HG03045 (cell line): ENCODE results near the gene FAM180A.
"Not testable (repeated sequence)": the region's sequence is repeated elsewhere in the genome, so short reads cannot be mapped to it uniquely, and the experiment has no call there.

Experiments used
- ATAC-seq: cut with Tn5 transposase; IDR thresholded peaks from one replicate; pipeline ENCODE4 v1.9.1; 2021; ENCODE audit warnings: mild to moderate bottlenecking, moderate library complexity; ENCODE audit not compliant: unreplicated experiment

The FAM180A gene

DNA sequence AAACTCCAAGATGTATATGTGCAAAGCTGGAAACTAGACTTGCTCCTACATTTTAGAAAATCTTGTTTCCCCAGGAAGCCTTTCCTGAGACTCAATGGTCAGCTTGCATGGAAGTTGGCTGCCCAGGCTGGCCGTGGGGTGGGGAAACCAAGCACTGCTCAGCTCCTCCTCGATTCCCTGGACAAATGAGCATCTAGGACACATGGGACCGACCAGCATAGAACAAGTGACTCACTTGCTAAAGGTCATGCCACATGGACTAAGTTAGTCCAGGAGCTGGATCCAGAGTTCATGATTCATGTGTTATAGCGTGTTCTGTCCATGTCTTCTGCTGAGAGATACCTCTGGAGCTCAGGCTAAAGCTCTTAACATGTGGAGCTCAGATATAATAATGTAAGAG is 6.2 kb downstream of the FAM180A start:
- no peak for ATAC-seq

DNA sequence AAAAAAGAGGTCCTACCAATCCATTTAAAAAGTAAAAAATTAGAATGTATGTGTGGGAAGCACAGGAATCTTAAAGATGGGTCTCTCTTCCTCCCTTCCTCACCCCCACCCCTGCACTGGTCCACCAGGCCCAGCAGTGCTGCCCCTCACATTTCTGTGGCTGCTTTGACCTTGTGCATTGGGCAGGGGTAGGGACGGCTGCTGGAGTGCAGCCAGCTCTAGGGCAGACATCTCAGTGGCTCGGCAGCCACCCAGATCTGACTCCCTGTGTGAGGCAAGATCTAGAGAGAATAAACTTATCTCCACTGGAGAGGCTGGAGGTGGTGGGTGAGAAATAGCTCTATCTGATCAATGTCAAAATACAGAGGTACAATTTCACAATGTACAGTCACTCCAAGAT is 6.7 kb downstream of the FAM180A start:
- no peak for ATAC-seq

DNA sequence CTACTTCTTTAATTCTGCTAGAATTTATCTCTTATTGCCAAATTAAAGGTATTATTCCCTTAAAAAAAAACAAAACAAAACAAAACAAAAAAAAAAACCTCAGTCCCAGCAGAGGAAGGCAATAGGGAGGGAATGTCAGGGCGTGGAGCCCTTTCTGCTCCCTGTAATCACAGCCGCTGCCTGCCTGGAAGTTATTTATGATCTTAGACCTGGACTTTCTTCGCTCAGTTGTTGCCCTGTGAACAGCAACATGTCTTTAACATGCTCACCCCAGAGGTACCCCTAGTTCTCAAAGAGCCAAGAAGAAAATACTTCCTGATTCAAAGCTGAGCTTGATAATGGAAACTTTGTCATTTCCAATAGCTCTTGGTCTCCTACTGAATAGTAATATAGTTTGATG is 7.7 kb downstream of the FAM180A start:
- no peak for ATAC-seq

DNA sequence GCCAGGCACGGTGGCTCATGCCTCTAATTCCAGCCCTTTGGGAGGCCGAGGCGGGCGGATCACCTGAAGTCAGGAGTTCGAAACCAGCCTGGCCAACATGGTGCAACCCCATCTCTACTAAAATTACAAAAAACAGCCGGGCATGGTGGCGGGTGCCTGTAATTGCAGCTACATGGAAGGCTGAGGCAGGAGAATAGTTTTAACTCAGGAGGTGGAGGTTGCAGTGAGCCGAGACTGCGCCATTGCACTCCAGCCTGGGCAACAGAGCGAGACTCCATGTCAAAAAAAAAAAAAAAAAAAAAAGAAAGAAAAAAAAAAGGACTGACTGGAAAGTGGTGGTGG is 11.3 kb downstream of the FAM180A start:
- not testable (repeated sequence) for ATAC-seq

DNA sequence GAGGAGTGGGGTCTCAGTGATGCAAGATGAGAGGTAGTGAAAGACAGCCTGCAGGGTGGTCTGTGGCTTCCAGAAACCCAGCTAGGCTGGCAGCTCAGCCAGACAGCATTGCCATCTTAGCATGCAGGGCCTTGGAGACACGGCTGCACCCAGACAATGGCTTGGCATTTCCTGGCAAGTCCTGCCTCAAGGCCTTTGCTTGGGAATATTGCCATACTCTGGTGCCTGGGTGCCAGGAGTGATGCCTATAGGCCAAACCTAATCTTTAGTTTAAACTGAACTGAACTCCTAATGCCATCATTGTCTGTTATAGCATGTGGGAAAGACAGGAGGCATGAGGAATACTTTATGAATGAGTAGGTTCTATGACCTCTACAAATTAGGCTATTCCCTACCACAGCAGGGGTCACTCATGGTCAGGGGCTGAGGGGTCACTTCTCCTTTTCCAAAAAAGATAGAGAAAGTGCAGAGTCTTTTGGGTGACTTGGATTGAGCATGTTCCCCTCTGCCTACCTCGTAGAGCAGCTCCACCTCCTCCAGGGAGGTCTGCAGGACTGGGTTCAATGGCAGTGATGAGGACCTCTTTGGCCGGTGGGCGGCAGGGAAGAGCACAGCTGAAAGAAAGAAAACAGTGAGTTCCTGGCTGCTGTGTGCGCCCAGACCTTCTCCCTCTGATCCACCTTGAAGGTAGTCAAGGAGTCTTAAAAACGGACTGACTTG is 11.9 kb downstream of the FAM180A start:
- ATAC-seq = no peak

DNA sequence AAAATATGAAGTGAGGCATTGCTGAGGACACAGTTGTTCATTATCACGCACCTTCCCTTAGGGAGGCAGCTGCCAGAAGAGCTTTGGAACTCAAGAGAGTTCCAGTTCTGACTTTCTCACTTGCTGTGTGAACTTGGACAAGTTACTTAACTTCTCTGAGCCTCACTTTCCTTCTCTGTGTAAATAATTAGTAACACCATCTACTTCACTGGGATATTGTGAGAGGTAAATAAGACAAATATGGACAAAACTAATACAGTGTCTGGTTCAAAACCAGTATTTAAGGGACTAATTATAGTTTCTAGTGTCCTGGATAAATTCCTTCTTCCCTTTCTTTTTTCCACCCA is 14.3 kb downstream of the FAM180A start:
- no peak for ATAC-seq

DNA sequence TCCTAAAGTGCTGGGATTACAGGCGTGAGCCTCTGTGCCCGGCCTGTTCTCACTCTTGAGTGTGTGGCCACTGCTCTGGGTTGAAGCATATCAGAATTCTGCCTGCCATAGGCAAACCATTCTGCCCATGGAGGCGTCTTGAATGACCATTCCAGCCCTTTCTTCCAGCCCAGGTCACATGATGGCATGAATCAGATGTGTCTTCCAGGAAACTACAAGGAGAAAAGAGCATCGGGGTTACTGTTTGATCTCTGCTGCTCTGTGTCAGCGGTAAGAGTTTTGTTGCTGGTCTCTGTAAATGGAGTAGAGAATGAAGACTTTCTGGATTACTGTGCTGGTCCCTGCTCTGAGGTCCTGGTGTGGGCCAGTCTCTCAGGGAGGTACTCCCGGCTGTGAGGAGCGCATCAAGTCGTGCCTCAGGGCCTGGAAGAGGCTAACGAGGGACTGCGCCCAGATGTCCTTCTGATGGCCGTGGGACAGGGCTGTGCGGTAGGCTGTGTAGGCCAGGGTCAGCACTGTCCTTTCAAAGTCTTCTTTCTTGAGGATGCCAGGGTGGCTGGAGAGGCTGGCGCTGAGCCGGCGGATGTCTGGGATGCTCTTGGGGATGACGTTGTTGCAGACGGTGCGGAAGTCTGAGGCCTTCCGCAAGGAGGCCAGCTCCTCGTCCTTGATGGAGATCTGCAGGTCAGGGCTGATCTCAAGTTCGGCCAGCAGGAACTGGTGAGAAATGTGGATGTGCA is 14.8 kb downstream of the FAM180A start:
- no peak for ATAC-seq

DNA sequence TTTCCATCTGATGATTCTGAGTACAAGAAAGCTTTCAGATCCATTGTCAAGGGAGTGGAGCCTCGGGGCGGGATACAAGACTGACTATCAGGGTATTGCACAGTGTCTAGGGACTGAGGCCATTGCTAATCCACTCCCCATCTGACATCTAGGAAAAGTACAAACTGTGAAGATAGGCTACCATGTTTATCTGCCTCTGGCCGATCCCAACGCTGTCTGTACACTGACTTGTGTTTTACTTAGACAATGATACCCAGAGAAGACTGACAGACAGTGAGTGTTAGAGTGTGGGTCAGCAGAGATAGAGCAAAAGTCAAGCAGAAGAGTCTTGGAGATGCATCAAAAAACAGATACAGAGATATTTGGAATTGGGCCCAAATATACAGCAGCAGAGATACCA is 17.5 kb downstream of the FAM180A start:
- ATAC-seq = no peak

DNA sequence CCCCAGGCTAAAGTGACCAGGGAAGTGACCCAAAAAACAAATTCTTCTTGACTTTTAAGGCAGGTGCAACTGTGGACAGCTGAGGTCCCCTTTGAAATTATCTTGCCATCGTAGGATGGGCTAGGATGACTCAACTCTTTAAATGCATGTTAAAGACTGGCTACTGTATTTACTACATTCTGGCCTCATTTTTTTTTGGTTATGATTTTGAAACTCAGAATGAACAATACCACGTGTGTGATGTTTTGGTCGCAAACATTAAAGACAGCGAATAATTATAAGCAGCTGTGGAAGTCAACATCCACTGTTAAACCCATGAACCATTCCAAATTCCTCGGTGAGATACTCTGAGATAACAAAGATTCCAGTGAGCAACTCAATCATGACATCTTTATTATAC is 19.4 kb downstream of the FAM180A start:
- no peak for ATAC-seq

DNA sequence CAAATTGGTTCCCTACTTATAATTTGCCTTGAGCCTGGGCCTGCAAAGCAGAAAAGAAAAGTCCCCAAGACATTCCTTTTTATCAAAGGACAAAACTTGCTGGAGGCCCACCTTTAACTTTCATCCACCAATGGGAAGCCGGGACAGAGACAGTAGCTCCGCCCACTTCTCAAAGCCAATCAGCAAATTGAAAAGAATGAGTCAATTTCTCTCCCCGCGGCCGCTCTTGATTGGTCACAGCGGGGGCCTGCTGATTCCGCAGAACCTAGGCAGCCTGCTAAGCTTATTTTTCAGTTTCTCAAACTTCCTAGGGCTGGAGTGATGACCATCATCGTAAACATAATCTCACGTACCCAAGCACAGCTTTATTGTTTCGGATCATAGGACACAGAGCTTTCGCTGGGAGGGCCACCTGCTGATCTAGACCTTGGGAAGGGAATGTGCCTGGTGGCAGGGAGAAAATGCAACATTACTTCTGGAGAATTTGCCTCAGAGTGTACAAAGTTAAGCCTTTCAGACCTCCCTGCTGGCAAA is 20.4 kb downstream of the FAM180A start, which contains the start of gene SLC13A4:
Gene SLC13A4 (minus strand): TSS at position 51 of the 534 bp plus-strand sequence. CDS start 690 bp downstream, outside the sequence.
- ATAC-seq = no peak

DNA sequence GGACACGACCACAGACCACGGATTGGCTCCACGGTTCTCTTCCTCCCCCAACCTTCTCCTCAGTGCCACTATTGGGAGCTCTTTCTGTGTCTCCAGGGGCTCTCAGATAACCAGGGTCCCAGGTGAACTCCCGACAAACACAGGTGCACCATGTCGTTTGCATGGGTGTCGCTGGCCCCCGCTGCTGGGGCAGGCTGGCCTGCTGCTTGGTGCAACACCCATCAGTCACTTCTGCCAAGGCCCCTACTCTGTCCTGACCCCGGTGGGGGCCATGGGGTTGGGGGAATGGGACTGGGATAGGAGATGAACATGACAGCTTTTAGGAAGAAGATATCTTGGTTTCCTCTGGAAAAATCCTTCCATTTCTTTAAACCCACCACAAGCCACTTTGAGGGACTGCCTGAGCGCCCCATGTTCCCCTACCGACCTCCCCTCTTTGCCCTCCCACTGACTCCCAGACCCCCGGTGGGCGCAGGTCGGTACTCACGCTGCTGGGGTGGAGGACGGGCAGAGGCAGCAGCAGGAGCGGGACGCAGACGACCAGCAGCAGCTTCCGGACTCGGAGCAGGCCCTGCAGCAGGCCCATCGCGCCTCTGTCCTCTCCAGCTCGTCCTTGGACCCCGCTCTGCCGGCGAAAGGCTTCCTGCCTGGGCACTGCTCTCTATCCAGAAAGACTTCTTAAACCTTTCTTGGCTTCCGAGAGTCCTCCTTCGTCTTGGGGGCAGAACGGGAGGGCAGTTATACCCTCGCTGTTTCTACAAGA is 21.5 kb downstream of the FAM180A start:
- no peak for ATAC-seq

DNA sequence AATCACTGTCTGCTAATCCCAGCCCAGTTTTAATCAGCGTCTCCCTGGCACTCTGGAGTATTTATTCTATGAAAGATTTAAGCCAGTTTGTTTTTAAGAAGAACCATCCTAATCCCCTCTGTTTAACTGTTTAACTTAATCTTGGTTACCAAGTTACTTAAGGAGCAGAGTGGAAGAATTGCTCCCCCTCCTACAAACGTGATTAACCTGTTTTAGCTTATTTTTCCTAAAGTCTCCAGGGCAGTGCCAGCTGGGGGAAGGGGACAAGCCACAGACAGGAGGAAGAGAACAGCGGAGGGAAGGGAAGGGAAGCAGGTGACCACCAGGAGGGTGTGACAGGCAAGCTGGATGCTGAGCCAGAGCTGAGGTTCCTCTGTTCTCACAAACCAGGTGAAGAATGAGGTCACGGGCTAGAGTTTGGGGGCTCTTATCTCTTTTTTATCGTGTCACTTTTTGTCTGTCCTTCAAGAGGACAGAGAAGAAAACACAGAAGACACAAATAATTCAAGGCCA is 22.3 kb downstream of the FAM180A start:
- no peak for ATAC-seq

DNA sequence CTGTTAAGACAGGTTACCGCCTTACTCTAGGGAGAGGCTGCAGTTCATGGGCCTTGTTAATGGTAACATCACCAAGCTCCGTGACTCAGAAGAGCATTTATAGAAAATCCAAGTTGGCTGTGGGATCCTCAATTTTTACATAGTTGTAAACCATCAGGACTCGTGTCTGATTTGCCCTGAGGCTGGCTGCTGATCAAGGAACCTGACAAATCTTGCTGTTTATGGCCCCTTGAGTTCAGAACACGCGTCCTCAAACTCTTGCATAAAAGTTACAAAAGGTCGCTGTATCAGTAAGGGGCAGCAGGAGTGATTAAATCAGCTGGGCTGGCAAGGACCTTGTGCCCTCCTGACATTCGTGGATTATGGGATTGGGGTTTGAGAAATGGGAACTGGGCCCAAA is 25.2 kb downstream of the FAM180A start:
- no peak for ATAC-seq

DNA sequence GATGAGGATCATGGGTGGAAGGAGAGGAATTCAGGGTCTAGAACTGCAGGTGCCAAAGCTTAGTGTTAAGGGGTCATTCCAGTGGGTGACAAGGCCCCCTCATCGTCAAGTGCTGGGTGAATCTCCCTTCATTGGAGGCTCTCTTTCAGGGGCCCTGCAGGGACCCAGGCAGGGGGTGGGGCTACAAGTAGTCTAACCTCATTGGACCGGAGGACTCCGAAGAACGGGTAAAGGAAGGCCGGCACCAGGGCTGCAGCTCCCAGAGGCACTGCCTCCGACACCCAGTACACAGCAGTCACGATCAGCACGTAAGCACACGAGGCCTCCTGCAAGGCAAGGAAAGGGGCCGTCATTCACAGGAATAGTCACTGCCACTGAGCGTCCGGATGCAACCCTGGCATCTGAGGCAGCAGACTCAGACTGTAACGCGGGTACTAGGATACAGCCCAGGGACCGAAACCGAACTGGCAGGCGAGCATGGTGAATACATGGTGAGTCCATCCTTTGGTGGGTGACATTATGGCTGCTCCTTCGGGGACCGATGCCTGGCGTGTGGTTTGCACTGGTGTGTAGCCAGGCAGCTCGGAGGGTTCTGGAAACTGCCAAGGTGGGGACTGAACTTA is 27.3 kb downstream of the FAM180A start:
- no peak for ATAC-seq

DNA sequence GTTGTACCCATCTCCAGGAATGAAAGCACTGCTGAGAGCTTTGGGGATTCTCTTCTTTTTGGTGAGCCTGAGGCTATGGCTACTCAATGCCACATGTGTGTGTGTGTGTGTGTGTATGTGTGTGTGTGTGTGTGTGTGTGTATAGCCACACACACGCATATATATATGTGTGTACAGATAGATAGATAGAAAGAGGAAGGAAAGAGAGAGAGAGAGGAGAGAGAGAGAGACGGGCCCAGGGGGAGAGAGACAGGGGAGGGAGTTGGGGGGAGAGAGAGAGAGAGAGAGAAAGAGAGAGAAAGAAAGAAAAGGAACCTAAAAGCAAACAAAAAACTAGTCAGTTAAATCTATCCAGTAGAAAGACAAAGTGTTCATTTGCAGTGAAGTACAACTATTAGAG is 28.9 kb downstream of the FAM180A start:
- ATAC-seq = no peak

DNA sequence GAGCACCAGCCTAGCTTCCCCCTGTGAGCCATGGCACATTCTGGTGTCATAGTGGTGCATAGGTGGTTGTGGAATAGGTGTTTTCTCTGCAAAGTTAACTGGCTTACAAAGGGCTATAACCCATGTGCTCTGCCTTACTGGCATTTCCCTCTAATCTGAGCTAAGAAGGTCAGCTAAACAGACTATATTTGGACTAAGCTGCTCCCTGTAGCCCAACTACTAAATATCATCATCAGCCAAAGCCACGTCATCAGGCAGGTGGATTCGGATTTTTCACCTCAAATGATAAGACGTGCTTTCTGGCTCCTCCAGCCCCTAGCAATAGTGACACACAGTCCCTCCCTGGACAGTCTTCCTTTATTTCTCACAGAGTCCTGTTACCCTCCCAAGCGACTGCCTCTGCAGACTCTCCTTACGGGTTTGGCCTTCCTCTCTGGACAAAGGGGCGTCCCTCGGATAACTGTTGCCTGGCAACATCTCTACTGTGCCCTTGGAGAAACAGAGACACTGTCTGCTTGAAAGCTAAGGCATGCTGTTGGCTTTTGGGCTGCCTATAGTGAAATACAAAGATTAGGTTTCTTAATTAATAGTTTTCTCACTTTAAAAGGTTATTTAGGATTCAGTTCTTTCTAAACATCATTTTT is 29.7 kb downstream of the FAM180A start:
- no peak for ATAC-seq

DNA sequence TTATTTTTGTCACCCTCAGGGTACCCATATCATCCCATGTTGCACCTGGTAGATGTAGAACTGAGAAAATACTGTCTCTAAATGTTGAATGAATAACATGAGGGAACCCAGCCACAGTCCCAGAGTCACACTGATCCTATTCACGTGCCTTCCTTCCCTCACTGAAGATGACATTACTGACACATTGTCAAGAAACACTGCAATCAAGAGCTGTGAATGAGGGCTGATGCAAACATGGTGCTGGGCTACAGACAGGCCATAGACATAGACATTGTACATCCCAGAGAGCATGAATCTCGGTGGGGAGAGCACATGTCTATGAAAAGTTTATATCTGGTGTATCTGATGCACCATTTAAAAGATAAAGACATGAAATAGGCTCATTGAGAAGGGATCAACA is 30.4 kb downstream of the FAM180A start:
- no peak for ATAC-seq

DNA sequence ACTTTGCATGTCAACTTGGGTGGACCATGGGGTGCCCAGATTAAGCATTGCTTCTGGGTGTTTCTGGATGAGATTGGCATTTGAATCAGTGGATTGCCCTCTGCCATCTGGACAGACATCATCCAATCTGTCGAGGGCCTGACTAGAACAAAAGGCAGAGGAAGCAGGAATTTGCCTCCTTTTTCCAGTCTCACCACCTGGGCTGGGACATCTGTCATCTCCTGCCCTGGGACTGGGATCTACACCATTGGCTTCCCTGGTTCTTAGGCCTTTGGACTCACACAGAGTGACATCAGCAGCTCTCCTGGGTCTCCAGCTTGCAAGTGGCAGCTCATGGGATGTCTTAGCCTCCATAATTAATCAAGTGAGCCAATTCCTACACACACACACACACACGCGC is 30.9 kb downstream of the FAM180A start:
- no peak for ATAC-seq

DNA sequence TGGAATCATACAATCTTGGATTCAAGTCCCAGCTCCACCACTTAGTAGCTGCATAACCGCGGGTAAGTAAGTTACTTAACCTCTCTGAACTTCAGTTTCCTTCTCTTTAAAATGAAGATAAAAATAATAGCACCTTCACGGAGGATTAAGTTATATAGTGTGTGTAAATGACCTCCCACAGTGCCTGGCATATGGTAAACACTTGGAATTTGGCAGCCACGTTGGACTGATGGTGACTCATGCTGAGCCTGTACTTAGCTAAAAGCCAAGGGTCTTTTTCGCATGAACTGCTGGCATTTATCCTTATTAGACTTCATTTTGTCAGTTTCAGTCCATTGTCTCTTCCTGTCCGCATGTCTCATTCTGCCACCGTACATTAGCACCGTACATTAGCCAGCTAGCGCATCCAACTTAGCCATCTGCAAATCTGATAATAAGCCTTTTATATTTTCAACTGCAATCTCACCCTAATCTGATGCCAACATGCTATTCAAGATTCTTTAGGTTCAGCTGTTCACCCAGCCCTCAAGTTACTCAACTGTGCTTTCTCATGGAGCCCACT is 31.9 kb downstream of the FAM180A start:
- ATAC-seq = no peak

DNA sequence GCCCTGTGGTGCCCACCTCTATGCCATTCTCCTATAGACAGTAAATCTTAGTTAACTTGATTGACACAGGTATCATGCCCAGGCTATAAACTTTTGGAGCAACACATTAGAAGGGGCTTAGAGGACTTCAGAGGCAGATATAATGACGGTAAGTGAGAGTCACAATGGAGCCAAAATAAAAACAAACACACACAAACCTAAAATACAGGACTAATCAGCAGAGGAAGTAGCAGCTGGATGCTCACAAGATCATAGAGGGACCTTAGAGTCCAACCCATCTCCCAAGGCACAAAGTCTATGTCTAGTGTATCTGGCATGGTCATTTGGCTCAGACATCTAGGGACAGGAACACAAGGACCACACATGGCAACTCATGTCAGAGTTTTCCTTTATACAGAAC is 32.9 kb downstream of the FAM180A start:
- no peak for ATAC-seq
